Fibroblast of villous mesenchyme (primary cell): ENCODE data around the gene ZNF219. TPM values are rescaled to one million over a fixed set of nuclear protein-coding genes. Genes with fewer than 3 reads are reported as not detected.
"Not testable (repeated sequence)": the region's sequence is repeated elsewhere in the genome, so short reads cannot be mapped to it uniquely, and the experiment has no call there.

Experiments
- DNase-seq: peaks from one replicate; pipeline ENCODE4 v3.0.0-alpha.2; 2010; ENCODE audit warnings: low read depth
- H3K4me3 ChIP-seq: 2 replicates; pipeline ENCODE4 v1.5.1; 2011; ENCODE audit warnings: low read depth, mild to moderate bottlenecking, low read length
- small RNA-seq: library from RNA; depleted of rRNA; stranded (forward); fragments of <200 nt; gene quantifications from one replicate; pipeline ENCODE3, GENCODE V24; 2012
- total RNA-seq: library from RNA; depleted of rRNA; stranded (reverse); fragments of >200 nt; gene quantifications from 2 replicates; pipeline ENCODE4 v1.2.3, GENCODE V29; 2012
- TF ChIP-seq, protein P1 (sequence below): IDR thresholded peaks from 2 replicates; pipeline ENCODE4 v1.5.1; 2012; ENCODE audit warnings: low read depth, mild to moderate bottlenecking, low read length; ENCODE audit not compliant: insufficient read depth

ZNF219 gene
- total RNA-seq, 1 donor: 1.7 TPM

DNA sequence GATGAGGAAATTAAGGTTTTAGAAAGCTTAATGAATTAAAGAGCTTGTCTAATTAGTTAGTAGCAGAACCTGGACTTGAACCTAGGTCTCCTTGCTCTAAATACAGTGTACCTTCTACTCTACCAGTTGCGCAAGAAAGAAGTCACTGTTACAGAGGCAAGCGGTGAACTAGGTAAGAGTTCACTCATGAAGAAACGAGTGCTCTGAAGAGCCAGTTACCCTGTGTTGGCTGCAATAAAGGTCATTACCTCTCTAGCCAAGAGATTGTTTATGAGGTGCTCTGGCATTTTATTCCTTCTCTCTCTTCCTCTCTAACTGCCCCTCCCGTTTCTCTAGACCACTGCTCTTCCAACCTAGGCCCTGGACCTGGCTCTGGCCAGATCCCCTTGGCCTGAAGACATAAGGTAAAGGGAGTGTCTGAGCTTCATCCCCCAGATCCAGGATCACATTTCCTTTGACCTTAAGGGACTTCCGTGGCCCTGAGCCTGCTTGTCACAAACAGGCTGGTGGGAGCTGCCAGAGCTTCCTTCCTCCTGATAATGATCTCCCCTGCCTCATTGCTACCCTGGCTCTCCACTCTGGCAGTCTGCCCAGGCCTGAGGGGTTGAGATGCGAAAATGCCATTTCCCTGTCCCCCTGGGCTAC lies 54.4 kb downstream of the ZNF219 start:
- TF ChIP-seq, protein P1, sequence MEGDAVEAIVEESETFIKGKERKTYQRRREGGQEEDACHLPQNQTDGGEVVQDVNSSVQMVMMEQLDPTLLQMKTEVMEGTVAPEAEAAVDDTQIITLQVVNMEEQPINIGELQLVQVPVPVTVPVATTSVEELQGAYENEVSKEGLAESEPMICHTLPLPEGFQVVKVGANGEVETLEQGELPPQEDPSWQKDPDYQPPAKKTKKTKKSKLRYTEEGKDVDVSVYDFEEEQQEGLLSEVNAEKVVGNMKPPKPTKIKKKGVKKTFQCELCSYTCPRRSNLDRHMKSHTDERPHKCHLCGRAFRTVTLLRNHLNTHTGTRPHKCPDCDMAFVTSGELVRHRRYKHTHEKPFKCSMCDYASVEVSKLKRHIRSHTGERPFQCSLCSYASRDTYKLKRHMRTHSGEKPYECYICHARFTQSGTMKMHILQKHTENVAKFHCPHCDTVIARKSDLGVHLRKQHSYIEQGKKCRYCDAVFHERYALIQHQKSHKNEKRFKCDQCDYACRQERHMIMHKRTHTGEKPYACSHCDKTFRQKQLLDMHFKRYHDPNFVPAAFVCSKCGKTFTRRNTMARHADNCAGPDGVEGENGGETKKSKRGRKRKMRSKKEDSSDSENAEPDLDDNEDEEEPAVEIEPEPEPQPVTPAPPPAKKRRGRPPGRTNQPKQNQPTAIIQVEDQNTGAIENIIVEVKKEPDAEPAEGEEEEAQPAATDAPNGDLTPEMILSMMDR: no peak
- DNase-seq: no peak
- H3K4me3 ChIP-seq: no peak overlapping the region

DNA sequence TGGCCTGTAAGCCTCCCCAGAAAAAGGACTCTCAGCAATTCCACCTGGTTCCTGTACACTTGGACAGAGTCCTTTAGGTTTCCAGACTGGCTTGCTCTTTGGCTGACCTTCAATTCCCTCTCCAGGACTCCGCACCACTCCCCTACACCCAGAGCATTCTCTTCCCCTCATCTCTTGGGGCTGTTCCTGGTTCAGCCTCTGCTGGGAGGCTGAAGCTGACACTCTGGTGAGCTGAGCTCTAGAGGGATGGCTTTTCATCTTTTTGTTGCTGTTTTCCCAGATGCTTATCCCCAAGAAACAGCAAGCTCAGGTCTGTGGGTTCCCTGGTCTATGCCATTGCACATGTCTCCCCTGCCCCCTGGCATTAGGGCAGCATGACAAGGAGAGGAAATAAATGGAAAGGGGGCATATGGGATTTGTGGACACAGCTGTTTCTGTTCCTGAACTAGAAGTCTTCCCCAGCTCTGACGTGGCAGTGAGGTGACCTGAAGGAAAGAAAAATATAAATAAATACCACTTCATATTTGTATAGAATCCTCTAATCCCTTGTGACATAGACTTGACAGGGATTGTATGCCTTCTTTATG lies 55.0 kb downstream of the ZNF219 start:
- no peak for DNase-seq
- H3K4me3 ChIP-seq: no peak overlapping the region
- TF ChIP-seq, protein P1: no peak

DNA sequence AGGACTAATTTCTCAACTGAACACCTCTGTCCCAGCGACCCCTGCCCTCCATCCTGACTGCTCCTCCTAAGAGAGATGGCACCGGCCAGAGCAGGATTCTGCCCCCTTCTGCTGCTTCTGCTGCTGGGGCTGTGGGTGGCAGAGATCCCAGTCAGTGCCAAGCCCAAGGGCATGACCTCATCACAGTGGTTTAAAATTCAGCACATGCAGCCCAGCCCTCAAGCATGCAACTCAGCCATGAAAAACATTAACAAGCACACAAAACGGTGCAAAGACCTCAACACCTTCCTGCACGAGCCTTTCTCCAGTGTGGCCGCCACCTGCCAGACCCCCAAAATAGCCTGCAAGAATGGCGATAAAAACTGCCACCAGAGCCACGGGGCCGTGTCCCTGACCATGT lies 55.5 kb downstream of the ZNF219 start:
- TF ChIP-seq, protein P1: no peak
- no peak overlapping the region for H3K4me3 ChIP-seq
- DNase-seq: no peak

DNA sequence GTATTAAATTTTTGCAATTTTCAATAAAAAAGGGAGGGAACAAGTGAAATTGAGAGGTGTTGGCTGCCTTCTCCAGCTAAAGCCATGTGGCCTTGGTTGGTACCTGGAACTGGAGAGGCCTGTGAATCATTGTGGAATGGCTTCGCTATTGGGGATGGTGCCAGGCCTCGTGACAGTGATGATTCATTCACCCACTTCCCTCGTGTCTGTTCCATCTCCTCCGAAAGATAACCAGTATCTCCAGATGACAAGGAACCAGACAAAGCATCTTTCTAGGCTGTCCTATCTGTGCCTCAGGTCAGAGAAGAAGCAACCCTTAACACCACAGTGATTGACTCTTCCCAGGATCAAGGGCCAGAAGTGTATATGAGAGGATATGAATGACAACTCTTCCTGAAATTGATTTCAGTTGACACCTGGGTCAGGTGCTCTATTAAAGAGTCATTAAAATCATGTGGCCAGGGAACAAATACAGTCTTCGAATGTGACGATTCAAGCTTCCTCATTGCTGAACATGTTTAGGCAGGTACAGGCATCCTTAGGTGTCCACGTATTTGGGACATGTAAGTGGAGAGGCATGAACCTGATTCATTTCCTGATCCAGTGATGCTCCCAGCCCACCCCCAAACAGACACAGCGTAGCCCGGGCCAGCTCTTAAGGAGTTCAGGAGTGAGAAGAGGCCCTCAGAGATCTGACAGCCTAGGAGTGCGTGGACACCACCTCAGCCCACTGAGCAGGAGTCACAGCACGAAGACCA lies 56.6 kb downstream of the ZNF219 start, which contains the start of gene RNASE7:
Gene RNASE7, plus strand, starts transcription at position 687 of the 758 bp plus-strand sequence. CDS start 631 bp downstream, outside the sequence.
- TF ChIP-seq, protein P1: no peak
- no peak within 1 kb of the TSS for H3K4me3 ChIP-seq
- DNase-seq: peak; percentile 16

DNA sequence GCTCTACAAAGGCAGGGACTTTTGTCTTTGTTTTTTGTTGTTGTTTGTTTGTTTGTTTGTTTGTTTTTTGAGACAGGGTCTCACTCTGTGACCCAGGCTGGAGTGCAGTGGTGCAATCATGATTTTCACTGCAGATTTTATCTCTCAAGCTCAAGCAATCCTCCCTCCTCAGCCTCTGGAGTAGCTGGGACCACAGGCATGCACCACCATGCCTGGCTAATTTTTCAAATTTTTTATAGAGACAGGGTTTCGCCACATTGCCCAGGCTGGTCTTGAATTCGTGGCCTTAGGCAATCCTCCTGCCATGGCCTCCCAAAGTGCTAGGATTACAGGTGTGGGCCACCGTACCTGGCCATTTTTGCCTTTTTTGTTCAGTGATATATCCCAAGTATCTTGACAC lies 57.5 kb downstream of the ZNF219 start:
- H3K4me3 ChIP-seq, DNase-seq: not testable (repeated sequence)

DNA sequence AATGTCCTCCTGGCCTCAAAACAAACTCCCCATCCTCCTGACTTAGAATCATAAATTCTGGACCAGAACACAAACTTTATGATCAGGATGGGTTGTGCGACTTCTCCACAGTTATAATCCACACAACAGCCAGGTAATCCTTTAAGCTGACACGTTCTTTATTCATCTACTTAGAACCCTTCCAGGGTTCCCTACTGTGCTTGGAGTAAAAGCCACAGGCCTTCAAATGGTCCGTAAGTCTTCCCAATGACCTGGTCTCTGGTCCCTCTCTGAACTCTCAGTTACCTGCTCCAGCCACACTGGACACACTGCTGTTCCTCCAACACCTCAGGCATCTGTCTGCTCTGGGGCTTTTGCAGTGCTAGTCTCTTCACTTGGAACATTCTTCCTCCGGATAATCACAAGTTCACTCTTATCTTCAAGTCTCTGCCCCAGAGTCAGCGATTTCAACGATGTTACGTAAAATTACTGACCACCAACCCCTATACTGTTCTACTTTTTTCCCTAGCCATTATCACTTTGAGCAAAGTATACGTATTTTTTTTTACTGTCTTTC lies 58.0 kb downstream of the ZNF219 start:
- TF ChIP-seq, protein P1: no peak
- DNase-seq: no peak
- H3K4me3 ChIP-seq: no peak overlapping the region

Small RNA genes within 50 kb of the gene (small RNA-seq; reads per million reads assigned to genes)
- gene RNU6-252P: not detected

Other genes starting within 250 kb of the ZNF219 start
- not detected in 2 replicates for gene RNASE3, start 207.3 kb downstream of the ZNF219 start, total RNA-seq
- not detected in 2 replicates for gene RNASE2, start 143.2 kb downstream of the ZNF219 start, total RNA-seq
- 34.5 and 41.2 TPM in 2 replicates for gene METTL17, start 108.7 kb downstream of the ZNF219 start, total RNA-seq
- gene SLC39A2, start 99.4 kb downstream of the ZNF219 start, total RNA-seq: not detected in 2 replicates
- gene NDRG2, start 73.6 kb downstream of the ZNF219 start, total RNA-seq: 1.3 TPM in 1 of 2 replicates, not detected in the other
- gene TPPP2, start 68.4 kb downstream of the ZNF219 start, total RNA-seq: not detected in 2 replicates
- gene RNASE13, start 63.8 kb downstream of the ZNF219 start, total RNA-seq: not detected in 2 replicates
- gene RNASE7, start 56.3 kb downstream of the ZNF219 start, total RNA-seq: not detected in 2 replicates
- gene RNASE8, start 40.8 kb downstream of the ZNF219 start, total RNA-seq: not detected in 2 replicates
- 39.6 and 45.3 TPM in 2 replicates for gene ARHGEF40, start 28.4 kb downstream of the ZNF219 start, total RNA-seq
- 0.64 TPM in 1 of 2 replicates, not detected in the other for gene TMEM253, start 2.4 kb upstream of the ZNF219 start, total RNA-seq
- gene OR5AU1, start 57.4 kb upstream of the ZNF219 start, total RNA-seq: under 0.01 TPM in 1 of 2 replicates, not detected in the other
- gene HNRNPC, start 170.8 kb upstream of the ZNF219 start, total RNA-seq: 551 and 671 TPM in 2 replicates
- gene RPGRIP1, start 181.4 kb upstream of the ZNF219 start, total RNA-seq: under 0.01 TPM in 1 of 2 replicates, not detected in the other